ENCODE results near the gene TRANK1. TPM values are rescaled to one million over a fixed set of nuclear protein-coding genes. Genes with fewer than 3 reads are reported as not detected.
"Not testable (repeated sequence)": the region's sequence is repeated elsewhere in the genome, so short reads cannot be mapped to it uniquely, and the experiment has no call there.

TRANK1 gene
- total and polyA plus RNA-seq, 2 of the 4 experiments (the other 2 are of a cell fraction) = 7.9 to 12.7 TPM

- TF ChIP-seq USF2 (IDR thresholded peaks at IDR 0.05; ENCODE audit: low read depth, low read length) (no peak), ELK1 (IDR thresholded peaks at IDR 0.05; ENCODE audit: borderline replicate concordance, low read depth, low read length) (no peak), SMC3 (IDR thresholded peaks at IDR 0.05; ENCODE audit: low read depth, low read length) (no peak)
- ATAC-seq (ENCODE audit: low read depth) (no peak), DNase-seq (no peak)
- no peak overlapping the region for H2AK5ac ChIP-seq (ENCODE audit: low read depth, low read length)
- no peak overlapping the region for H2AK9ac ChIP-seq (replicated peaks; ENCODE audit: low read depth, low read length, poor library complexity)
- no peak overlapping the region for H2BK20ac ChIP-seq (ENCODE audit: low read depth, low read length)
- H2AFZ ChIP-seq (replicated peaks; ENCODE audit: low read length, poor library complexity) = no peak overlapping the region
- no peak overlapping the region for H2BK15ac ChIP-seq (ENCODE audit: low read depth, low read length)
- no peaks in the 10 kb centered on the region for H3K4me1 ChIP-seq (ENCODE audit: control insufficient read depth, insufficient read depth, low read length)
- H3K4me3 ChIP-seq (ENCODE audit: insufficient read depth, low read depth, low read length) = no peak overlapping the region
- POLR2A ChIA-PET (ENCODE audit: unreplicated experiment) = no interaction called here
- H3K27ac ChIP-seq (ENCODE audit: insufficient read depth, low read length) = no peak overlapping the region
- H3K27me3 ChIP-seq (ENCODE audit: control insufficient read depth, insufficient read depth, low read length) = no peaks in the 10 kb centered on the region
- in situ Hi-C loops (cut with MboI; ENCODE audit: low sequenced_read_pairs) = no loop called here
- no peak overlapping the region for H4K8ac ChIP-seq (ENCODE audit: low read depth in 2 of 2, low read length in 2 of 2)
- H3K9me1 ChIP-seq (ENCODE audit: insufficient read depth, low read length) = no peaks in the 10 kb centered on the region
- no peak overlapping the region for H3K14ac ChIP-seq (replicated peaks; ENCODE audit: low read depth, low read length)
- intact Hi-C loops (cut with micrococcal nuclease) = no loop called here
- H3K9ac ChIP-seq (ENCODE audit: low read depth, low read length) = no peak overlapping the region
- WGBS, 2 experiments (ENCODE audit: extremely low coverage in 2 of 2, insufficient read length in 1 of 2) = no CpG with 5 or more reads among the region's 4 CpGs
- H3K4me2 ChIP-seq (ENCODE audit: low read depth, low read length) = no peak overlapping the region
- no peaks in the 10 kb centered on the region for H3K79me1 ChIP-seq (ENCODE audit: low read depth in 1 of 2, low read length in 2 of 2)
- no peak overlapping the region for H3K4ac ChIP-seq (ENCODE audit: low read depth, low read length)
- no TSS peak for BruUV-seq (replicated peaks)
- peaks cover 2% of the 10 kb centered on the region; the same call in 1 of the 2 replicates for H3K36me3 ChIP-seq (ENCODE audit: control insufficient read depth, insufficient read depth, low read length)
- H3K23ac ChIP-seq (ENCODE audit: low read depth, low read length) = no peak overlapping the region
- no peak overlapping the region for H3K56ac ChIP-seq (ENCODE audit: extremely low read depth, insufficient read depth, low read length)
- dilution Hi-C loops (cut with HindIII; ENCODE audit: low sequenced_read_pairs, unreplicated experiment) = no loop called here
- H3K9me3 ChIP-seq (ENCODE audit: control insufficient read depth, insufficient read depth, low read length) = no peaks in the 10 kb centered on the region
- no peak overlapping the region for H4K5ac ChIP-seq (ENCODE audit: low read depth, low read length)
- no peak overlapping the region for H4K91ac ChIP-seq (ENCODE audit: insufficient read depth, low read depth, low read length)
- H2BK120ac ChIP-seq (ENCODE audit: low read depth, low read length) = no peak overlapping the region
- H2BK5ac ChIP-seq (ENCODE audit: low read depth, low read length, poor library complexity, severe bottlenecking) = no peak overlapping the region
- H4K20me1 ChIP-seq (ENCODE audit: insufficient read depth, low read length) = no peaks in the 10 kb centered on the region
- CTCF ChIA-PET = interaction anchor here (1.0 kb wide), 1 partner anchor 77 kb away, joined by 3 read pairs; no protein-coding TSS in a partner anchor
- no peak overlapping the region for H3K18ac ChIP-seq (ENCODE audit: low read depth, low read length)
These were observed 63.1 kb downstream of the TRANK1 start for GRCh38 chr3:36881735-36882134.

- H3K4me1 ChIP-seq (ENCODE audit: control insufficient read depth, insufficient read depth, low read length); H2BK120ac ChIP-seq (ENCODE audit: low read depth, low read length); H4K20me1 ChIP-seq (ENCODE audit: insufficient read depth, low read length); H3K14ac ChIP-seq (replicated peaks; ENCODE audit: low read depth, low read length); H2AFZ ChIP-seq (replicated peaks; ENCODE audit: low read length, poor library complexity); BruUV-seq (replicated peaks); H3K56ac ChIP-seq (ENCODE audit: extremely low read depth, insufficient read depth, low read length); dilution Hi-C loops (cut with HindIII; ENCODE audit: low sequenced_read_pairs, unreplicated experiment); H4K91ac ChIP-seq (ENCODE audit: insufficient read depth, low read depth, low read length); DNase-seq; H3K4me2 ChIP-seq (ENCODE audit: low read depth, low read length); H2BK5ac ChIP-seq (ENCODE audit: low read depth, low read length, poor library complexity, severe bottlenecking); intact Hi-C loops (cut with micrococcal nuclease); H3K27me3 ChIP-seq (ENCODE audit: control insufficient read depth, insufficient read depth, low read length); ATAC-seq (ENCODE audit: low read depth); H3K79me1 ChIP-seq (ENCODE audit: low read depth in 1 of 2, low read length in 2 of 2); H3K18ac ChIP-seq (ENCODE audit: low read depth, low read length); POLR2A ChIA-PET (ENCODE audit: unreplicated experiment); H2AK5ac ChIP-seq (ENCODE audit: low read depth, low read length); in situ Hi-C loops (cut with MboI; ENCODE audit: low sequenced_read_pairs); CTCF ChIA-PET; H3K27ac ChIP-seq (ENCODE audit: insufficient read depth, low read length); H3K23ac ChIP-seq (ENCODE audit: low read depth, low read length); H2AK9ac ChIP-seq (replicated peaks; ENCODE audit: low read depth, low read length, poor library complexity); H4K5ac ChIP-seq (ENCODE audit: low read depth, low read length); H2BK20ac ChIP-seq (ENCODE audit: low read depth, low read length); H3K9me1 ChIP-seq (ENCODE audit: insufficient read depth, low read length); H2BK15ac ChIP-seq (ENCODE audit: low read depth, low read length); H3K4me3 ChIP-seq (ENCODE audit: insufficient read depth, low read depth, low read length); H3K9ac ChIP-seq (ENCODE audit: low read depth, low read length); H4K8ac ChIP-seq (ENCODE audit: low read depth in 2 of 2, low read length in 2 of 2); H3K9me3 ChIP-seq (ENCODE audit: control insufficient read depth, insufficient read depth, low read length); H3K4ac ChIP-seq (ENCODE audit: low read depth, low read length); H3K36me3 ChIP-seq (ENCODE audit: control insufficient read depth, insufficient read depth, low read length): not testable (repeated sequence)
- no CpG with 5 or more reads among the region's 1 CpG for whole genome bisulfite sequencing, 2 experiments (ENCODE audit: extremely low coverage in 2 of 2, insufficient read length in 1 of 2)
These were observed 65.0 kb downstream of the TRANK1 start for GRCh38 chr3:36879842-36880241.

Data from IMR-90 (cell line).